Measurements from ENCODE around the gene COL27A1. TPM values are rescaled to one million over a fixed set of nuclear protein-coding genes. Genes with fewer than 3 reads are reported as not detected.

COL27A1 gene
- total RNA-seq, 1 experiment from 2014 or later = 12.0 TPM

- ChIA-PET RAD21 (ENCODE audit: low non-redundant PET in 1 of 2, low total read pairs in 2 of 2, uncharacterized antibody in 2 of 2, unreplicated experiment in 2 of 2) (no interaction called here), POLR2A (no interaction called here), CTCF (no interaction called here)
- intact Hi-C loops (cut with micrococcal nuclease) = no loop called here
- H3K4me1 ChIP-seq (ENCODE audit: control insufficient read depth in 1 of 2, insufficient read depth in 2 of 2, low read length in 2 of 2) = peaks cover 0 to 4% of the 10 kb centered on the region in 2 experiments; a peak in 2 of 4 replicates
- H3K36me3 ChIP-seq (ENCODE audit: control insufficient read depth in 1 of 2, insufficient read depth in 2 of 2, low read length in 2 of 2) = no peaks in the 10 kb centered on the region
- no peaks in the 10 kb centered on the region for H3K9me2 ChIP-seq (ENCODE audit: insufficient read depth)
- BruUV-seq (replicated peaks) = TSS peak; percentile 38
- no peak overlapping the region for H3K4me3 ChIP-seq (replicated peaks in 1 of 2; ENCODE audit: low read depth in 1 of 2, low read length in 2 of 2)
- no peaks in the 10 kb centered on the region for H3K9me3 ChIP-seq (ENCODE audit: control insufficient read depth in 1 of 2, insufficient read depth in 1 of 2, low read depth in 1 of 2, low read length in 2 of 2)
- DNase-seq (ENCODE audit: low read depth, low spot score) (no peak), ATAC-seq (no peak)
- no peak overlapping the region for H3K4me2 ChIP-seq (ENCODE audit: low read length)
- H3K27me3 ChIP-seq (ENCODE audit: insufficient read depth, low read length) = no peaks in the 10 kb centered on the region
- H4K20me1 ChIP-seq (ENCODE audit: insufficient read depth) = no peaks in the 10 kb centered on the region
- no peak for TF ChIP-seq FOSL1 (IDR thresholded peaks at IDR 0.05; ENCODE audit: low read depth)
- TF ChIP-seq SRF (IDR thresholded peaks at IDR 0.05; ENCODE audit: low read depth) = no peak
- no peak for TF ChIP-seq EZH2 (IDR thresholded peaks at IDR 0.05)
- TF ChIP-seq EZH2phosphoT487 (IDR thresholded peaks at IDR 0.05; ENCODE audit: borderline replicate concordance) = no peak
- TF ChIP-seq CBX3 (IDR thresholded peaks at IDR 0.05; ENCODE audit: low read depth) = no peak
- no peak for TF ChIP-seq ZBTB33 (IDR thresholded peaks at IDR 0.05; ENCODE audit: extremely low read depth, insufficient replicate concordance, low read length)
- no peak for TF ChIP-seq ZFX (IDR thresholded peaks at IDR 0.05)
- TF ChIP-seq ELF1 (IDR thresholded peaks at IDR 0.05; ENCODE audit: borderline replicate concordance, low read depth) = no peak
- TF ChIP-seq JUND (IDR thresholded peaks at IDR 0.05) = no peak
- TF ChIP-seq RAD21 (IDR thresholded peaks at IDR 0.05; ENCODE audit: low read depth) = no peak
- no peak for TF ChIP-seq POLR2AphosphoS5 (IDR thresholded peaks at IDR 0.05; ENCODE audit: low read depth, low read length)
- no peak for TF ChIP-seq TCF7L2 (IDR thresholded peaks at IDR 0.05; ENCODE audit: borderline replicate concordance, extremely low read depth, insufficient read depth, insufficient read length)
- no peak for TF ChIP-seq CEBPB (IDR thresholded peaks at IDR 0.05; ENCODE audit: low read depth)
- H2AFZ ChIP-seq (ENCODE audit: low read depth, low read length, poor library complexity, severe bottlenecking) = no peak overlapping the region
- H3K9ac ChIP-seq (ENCODE audit: low read length) = no peak overlapping the region
- no peak overlapping the region for H3K27ac ChIP-seq (ENCODE audit: low read depth, low read length)
- H3K79me2 ChIP-seq (ENCODE audit: insufficient read depth, low read length) = no peaks in the 10 kb centered on the region
Observed at GRCh38 chr9:114168281-114169028, 13.1 kb downstream of the COL27A1 start.

Data from HCT116 (cell line).